GM12878 (cell line): Measurements from ENCODE around the gene CFAP97D2.

ENCODE experiments used
- CBX3 ChIP-seq: fragments of 200-600 bp; sonication (generic); IDR thresholded peaks from 2 replicates; pipeline ENCODE4 v1.6.1; 2016; ENCODE audit warnings: low read depth, borderline replicate concordance
- CHD4 ChIP-seq: fragments of 200-600 bp; sonication (generic); IDR thresholded peaks from 2 replicates; pipeline ENCODE4 v1.6.1; 2016; ENCODE audit warnings: mild to moderate bottlenecking
- CTCF ChIP-seq, 3 experiments: IDR thresholded peaks in 2 of 3; conservative IDR thresholded peaks in 1 of 3; 2 replicates each; pipeline ENCODE4 v1.5.1; 2011; ENCODE audit warnings: low read depth in 3 of 3, low read length in 3 of 3, mild to moderate bottlenecking in 3 of 3, control low read depth in 2 of 3, moderate library complexity in 2 of 3, inconsistent platforms in 1 of 3, mixed read lengths in 1 of 3; ENCODE audit not compliant: control insufficient read depth in 2 of 3, insufficient read depth in 1 of 3; ENCODE audit errors: extremely low read depth in 1 of 3
- HCFC1 ChIP-seq: fragments of 150-350 bp; IDR thresholded peaks from 2 replicates; pipeline ENCODE4 v1.6.1; 2014; ENCODE audit warnings: low read length
- TF ChIP-seq, protein P1 (sequence below): IDR thresholded peaks from 2 replicates; pipeline ENCODE4 v1.6.1; 2011; ENCODE audit warnings: low read depth, mild to moderate bottlenecking, low read length, moderate library complexity, borderline replicate concordance; ENCODE audit errors: extremely low read depth
- TF ChIP-seq, protein P2 (sequence below): fragments of 450-650 bp; IDR thresholded peaks from 2 replicates; pipeline ENCODE4 v1.6.1; 2017; ENCODE audit warnings: mild to moderate bottlenecking

GRCh38 chr13:114196629-114197028 lies 17.6 kb downstream of the CFAP97D2 start:
- TF ChIP-seq HCFC1 (no peak), CHD4 (no peak), CBX3 (no peak), CTCF (IDR thresholded peaks at IDR 0.05 in 2 of 3, conservative IDR thresholded peaks at IDR 0.05 in 1 of 3; ENCODE audit: control insufficient read depth in 2 of 3, extremely low read depth in 1 of 3, insufficient read depth in 1 of 3, low read depth in 3 of 3, low read length in 3 of 3) (no peak)
- TF ChIP-seq, protein P1, sequence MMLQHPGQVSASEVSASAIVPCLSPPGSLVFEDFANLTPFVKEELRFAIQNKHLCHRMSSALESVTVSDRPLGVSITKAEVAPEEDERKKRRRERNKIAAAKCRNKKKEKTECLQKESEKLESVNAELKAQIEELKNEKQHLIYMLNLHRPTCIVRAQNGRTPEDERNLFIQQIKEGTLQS: no peak
- TF ChIP-seq, protein P2, sequence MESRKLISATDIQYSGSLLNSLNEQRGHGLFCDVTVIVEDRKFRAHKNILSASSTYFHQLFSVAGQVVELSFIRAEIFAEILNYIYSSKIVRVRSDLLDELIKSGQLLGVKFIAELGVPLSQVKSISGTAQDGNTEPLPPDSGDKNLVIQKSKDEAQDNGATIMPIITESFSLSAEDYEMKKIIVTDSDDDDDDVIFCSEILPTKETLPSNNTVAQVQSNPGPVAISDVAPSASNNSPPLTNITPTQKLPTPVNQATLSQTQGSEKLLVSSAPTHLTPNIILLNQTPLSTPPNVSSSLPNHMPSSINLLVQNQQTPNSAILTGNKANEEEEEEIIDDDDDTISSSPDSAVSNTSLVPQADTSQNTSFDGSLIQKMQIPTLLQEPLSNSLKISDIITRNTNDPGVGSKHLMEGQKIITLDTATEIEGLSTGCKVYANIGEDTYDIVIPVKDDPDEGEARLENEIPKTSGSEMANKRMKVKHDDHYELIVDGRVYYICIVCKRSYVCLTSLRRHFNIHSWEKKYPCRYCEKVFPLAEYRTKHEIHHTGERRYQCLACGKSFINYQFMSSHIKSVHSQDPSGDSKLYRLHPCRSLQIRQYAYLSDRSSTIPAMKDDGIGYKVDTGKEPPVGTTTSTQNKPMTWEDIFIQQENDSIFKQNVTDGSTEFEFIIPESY: no peak
